Fibroblast of skin of right biceps (primary cell): Measurements from ENCODE around the gene APRT.
"Not testable (repeated sequence)": the region's sequence is repeated elsewhere in the genome, so short reads cannot be mapped to it uniquely, and the experiment has no call there.

Source experiments
- DNase-seq: peaks from one replicate; pipeline ENCODE4 v3.0.0-alpha.2; 2013

Gene APRT

GRCh38 chr16:88806491-88807111 lies 5.1 kb downstream of the APRT start:
- DNase-seq: no peak

GRCh38 chr16:88805887-88806393 lies 5.8 kb downstream of the APRT start:
- no peak for DNase-seq

GRCh38 chr16:88805340-88805715 lies 6.4 kb downstream of the APRT start:
- no peak for DNase-seq

- DNase-seq: no peak
Observed at GRCh38 chr16:88804552-88805339, 7.0 kb downstream of the APRT start.

- no peak for DNase-seq
Observed at GRCh38 chr16:88804173-88804551, 7.6 kb downstream of the APRT start.

- peak; percentile 87 for DNase-seq
Observed at GRCh38 chr16:88803264-88803987, 8.3 kb downstream of the APRT start, which contains the start of gene CDT1. Gene CDT1 (plus strand): TSS chr16:88803789. CDS start chr16:88803832, 43 bp downstream.

GRCh38 chr16:88800277-88800592 lies 11.5 kb downstream of the APRT start:
- no peak for DNase-seq

- DNase-seq: no peak
Observed at GRCh38 chr16:88799569-88800276, 12.0 kb downstream of the APRT start.

- no peak for DNase-seq
Observed at GRCh38 chr16:88798772-88799455, 12.8 kb downstream of the APRT start.

- no peak for DNase-seq
Observed at GRCh38 chr16:88798073-88798472, 13.7 kb downstream of the APRT start.

- no peak for DNase-seq
Observed at GRCh38 chr16:88796278-88796677, 15.4 kb downstream of the APRT start.

- DNase-seq: no peak
Observed at GRCh38 chr16:88793251-88793954, 18.3 kb downstream of the APRT start.

GRCh38 chr16:88792668-88793250 lies 19.0 kb downstream of the APRT start:
- DNase-seq: no peak

- no peak for DNase-seq
Observed at GRCh38 chr16:88792078-88792550, 19.6 kb downstream of the APRT start.

- DNase-seq: peak; percentile 34
Observed at GRCh38 chr16:88790312-88791211, 21.2 kb downstream of the APRT start.

- DNase-seq: no peak
Observed at GRCh38 chr16:88789594-88789993, 22.1 kb downstream of the APRT start.

- DNase-seq: not testable (repeated sequence)
Observed at GRCh38 chr16:88788749-88789148, 23.0 kb downstream of the APRT start.

- DNase-seq: no peak
Observed at GRCh38 chr16:88787579-88788314, 24.0 kb downstream of the APRT start.
